ACHN (cell line): ENCODE measurements around the gene SNRK.

Experiments used
- DNase-seq: peaks from one replicate; pipeline ENCODE4 v3.0.0-alpha.2; 2015
- in situ Hi-C: cut with HindIII; loops from 2 replicates; pipeline ENCODE4 v1.10.0; 2017; ENCODE audit warnings: low sequenced_read_pairs, low pct_ligation_motif_present, low pct_unique_long_range_greater_than_20kb

Gene SNRK

GRCh38 chr3:43296565-43296964, 10.2 kb downstream of the SNRK start:
- in situ Hi-C loops, result no loop called here
- no peak for DNase-seq

GRCh38 chr3:43298292-43298691, 12.0 kb downstream of the SNRK start:
- in situ Hi-C loops, result no loop called here
- no peak for DNase-seq

GRCh38 chr3:43298761-43299160, 12.4 kb downstream of the SNRK start:
- no peak for DNase-seq
- in situ Hi-C loops, result no loop called here

- in situ Hi-C loops, result no loop called here
- DNase-seq, result no peak
Observed at GRCh38 chr3:43302116-43302880, 16.0 kb downstream of the SNRK start.

GRCh38 chr3:43304126-43304525, 17.8 kb downstream of the SNRK start:
- no peak for DNase-seq
- in situ Hi-C loops, result no loop called here

DNA sequence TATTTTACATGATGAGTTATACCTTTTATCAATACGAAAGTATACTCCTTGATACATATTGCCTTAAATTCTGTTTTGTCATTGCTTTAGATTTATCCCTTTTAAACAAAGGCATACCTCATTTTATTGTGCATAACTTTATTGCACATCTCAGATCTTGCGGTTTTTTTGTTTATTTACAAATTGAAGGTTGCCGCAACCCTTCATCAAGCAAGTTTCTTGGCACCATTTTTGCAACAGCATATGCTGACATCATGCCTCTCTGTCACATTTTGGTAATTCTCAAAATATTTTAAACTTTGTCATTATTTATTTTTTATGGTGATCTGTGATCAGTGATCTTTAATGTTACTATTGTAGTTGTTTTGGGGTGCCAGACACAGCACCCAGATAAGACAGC, 20.9 kb downstream of the SNRK start:
- in situ Hi-C loops, result no loop called here
- no peak for DNase-seq

GRCh38 chr3:43307649-43308048, 21.3 kb downstream of the SNRK start:
- in situ Hi-C loops, result no loop called here
- no peak for DNase-seq

DNA sequence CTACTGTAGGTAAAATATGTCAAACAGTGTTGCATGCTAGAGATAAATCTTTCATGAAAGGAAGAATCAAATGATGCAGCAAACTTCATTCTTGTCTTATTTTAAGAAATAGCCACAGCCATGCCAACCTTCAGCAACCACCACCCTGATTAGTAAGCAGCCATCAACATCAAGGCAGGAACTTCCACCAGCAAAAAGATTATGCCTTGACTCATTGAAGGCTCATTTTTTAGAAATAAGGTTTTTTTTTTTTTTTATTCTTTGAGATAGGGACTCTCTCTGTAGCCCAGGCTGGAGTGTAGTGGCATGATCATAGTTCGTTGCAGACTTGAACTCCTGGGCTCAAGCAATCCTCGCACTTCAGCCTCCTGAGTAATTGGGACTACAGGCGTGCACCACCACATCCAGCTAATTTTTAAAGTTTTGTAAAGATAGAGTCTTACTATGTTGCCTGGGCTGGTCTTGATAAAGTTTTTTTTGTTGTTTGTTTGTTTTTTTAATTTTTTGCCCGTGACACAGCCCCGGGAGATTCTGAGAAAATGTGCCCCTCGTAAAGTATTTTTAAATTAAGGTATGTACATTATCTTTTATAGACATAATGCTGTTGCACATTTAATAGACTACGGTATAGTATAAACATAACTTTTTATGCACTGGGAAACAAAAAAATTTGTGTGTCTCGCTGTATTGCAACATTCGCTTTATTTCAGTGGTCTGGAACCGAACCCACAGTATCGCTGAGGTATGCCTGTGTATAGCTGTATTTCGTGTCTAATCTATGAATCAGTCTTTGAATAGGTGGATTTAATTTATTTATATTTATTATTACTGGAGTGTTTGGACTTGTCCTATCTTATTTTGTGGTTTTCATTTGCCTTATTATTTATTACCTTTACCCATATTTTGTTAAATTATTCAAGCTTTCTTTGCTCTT, 23.3 kb downstream of the SNRK start:
- DNase-seq, result no peak
- in situ Hi-C loops, result no loop called here

DNA sequence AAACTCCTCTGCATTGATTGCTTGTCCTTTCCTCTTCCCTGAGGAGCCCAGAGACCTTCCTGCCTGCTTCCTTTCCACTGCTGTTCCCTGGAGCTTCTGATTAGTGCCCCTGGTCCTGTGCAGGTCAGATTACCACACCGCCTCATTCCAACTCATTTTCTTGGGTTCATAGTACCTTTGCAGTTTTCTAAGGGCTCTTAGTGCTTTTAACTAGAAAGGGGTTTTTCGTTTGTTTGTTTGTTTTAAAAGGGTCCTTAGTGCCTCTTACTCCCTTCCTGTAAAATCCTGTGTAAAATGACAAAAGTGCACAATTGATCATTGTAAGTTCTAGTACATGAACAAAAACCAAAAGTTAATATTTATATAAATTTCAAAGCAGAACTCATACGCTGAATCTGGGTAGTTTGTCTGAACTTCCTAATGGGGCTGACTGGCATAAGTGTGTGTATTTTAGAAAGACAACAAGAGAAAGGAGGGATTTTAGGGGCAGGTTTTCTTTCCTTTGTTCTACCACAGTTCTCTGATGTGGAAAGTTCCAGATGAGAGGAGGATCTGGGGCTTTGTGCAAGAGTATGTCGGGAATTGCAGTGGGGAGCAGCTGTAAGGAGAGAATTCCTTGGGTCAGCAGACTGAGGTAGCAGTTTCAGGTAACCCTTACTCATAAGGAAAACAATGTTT, 30.6 kb downstream of the SNRK start:
- in situ Hi-C loops, result no loop called here
- no peak for DNase-seq

DNA sequence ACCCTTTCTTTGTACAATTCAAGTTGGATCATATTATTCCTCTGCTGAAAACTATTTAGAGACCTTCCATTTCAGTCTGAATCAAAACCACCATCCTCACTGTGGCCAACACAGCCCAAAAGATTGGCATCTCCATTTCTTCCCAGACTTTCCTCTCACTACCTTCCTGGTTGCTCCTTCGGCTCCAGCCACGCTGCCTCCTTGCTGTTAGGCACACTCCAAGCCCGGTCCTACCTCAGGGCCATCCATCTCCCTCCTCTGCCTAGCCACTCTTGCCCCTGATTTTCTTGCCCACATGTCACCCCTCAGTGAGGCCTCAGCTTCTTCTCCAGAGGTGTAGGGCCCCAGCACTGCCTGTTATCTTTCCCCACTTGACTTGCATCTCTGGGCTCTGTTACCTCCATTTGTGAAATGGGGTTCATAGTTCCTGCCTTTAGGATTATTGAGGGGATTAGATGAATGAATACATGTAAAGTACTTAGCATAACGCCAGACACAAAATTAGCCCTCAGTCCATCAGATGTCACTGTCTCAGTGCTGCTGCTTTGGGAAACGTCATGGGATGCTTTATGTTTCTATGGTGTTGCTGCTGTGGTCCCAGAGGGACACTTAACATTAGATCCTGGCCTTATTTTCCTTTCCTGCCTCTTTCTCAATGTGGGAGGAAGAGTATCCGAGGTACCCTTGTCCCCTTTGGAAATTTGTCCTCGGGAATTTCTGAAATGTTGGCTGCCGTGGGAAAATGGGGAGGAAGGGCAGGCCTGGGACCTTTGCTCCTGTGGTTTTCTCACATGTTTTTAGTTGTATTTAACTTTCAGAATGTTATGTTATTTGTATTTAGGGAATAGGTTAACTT, 31.3 kb downstream of the SNRK start:
- in situ Hi-C loops, result no loop called here
- DNase-seq, result no peak

DNA sequence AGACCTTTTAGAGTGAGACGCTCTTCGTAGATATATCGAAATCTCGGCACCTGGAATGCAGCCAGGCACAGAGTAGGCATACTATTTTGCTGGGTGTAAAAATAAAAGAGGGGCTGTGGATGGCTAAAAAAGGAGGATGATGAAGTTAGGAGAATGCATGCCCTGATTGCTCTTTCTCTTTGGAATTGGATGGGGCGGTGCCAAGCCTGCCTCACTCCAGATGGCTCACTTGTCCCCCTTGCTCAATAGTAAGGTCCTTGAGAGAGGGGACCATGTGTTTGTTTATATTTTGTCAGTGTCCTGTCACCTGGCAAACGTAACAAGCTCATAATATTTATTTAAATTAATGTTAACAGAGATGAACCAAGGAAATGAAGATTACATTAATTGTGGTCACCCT, 33.0 kb downstream of the SNRK start:
- in situ Hi-C loops, result no loop called here

GRCh38 chr3:43319794-43320193, 33.5 kb downstream of the SNRK start:
- in situ Hi-C loops, result no loop called here
- DNase-seq, result no peak

More for the DNA sequence above, 33.0 kb downstream of the SNRK start:
- DNase-seq, result no peak

DNA sequence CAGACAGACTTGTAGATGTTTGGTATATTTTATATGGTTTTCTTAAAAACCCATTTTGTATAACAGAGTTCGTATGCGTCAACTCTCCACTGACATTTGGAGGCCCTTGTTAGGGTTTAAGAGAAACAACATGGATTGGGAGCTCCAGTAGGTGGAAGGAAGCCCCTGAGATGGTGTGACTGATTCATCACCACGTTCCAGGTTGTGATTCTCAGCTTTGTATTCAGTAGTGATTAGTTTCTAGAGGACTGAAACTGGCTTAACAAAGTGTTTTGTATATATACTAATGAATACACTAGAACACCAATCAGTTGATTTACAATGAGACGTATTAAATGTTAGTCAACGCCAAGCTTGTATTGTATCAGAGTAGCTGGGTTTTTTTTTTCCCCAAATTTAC, 33.9 kb downstream of the SNRK start:
- no peak for DNase-seq
- in situ Hi-C loops, result no loop called here

- in situ Hi-C loops, result no loop called here
- no peak for DNase-seq
Observed at GRCh38 chr3:43323541-43323940, 37.2 kb downstream of the SNRK start.

DNA sequence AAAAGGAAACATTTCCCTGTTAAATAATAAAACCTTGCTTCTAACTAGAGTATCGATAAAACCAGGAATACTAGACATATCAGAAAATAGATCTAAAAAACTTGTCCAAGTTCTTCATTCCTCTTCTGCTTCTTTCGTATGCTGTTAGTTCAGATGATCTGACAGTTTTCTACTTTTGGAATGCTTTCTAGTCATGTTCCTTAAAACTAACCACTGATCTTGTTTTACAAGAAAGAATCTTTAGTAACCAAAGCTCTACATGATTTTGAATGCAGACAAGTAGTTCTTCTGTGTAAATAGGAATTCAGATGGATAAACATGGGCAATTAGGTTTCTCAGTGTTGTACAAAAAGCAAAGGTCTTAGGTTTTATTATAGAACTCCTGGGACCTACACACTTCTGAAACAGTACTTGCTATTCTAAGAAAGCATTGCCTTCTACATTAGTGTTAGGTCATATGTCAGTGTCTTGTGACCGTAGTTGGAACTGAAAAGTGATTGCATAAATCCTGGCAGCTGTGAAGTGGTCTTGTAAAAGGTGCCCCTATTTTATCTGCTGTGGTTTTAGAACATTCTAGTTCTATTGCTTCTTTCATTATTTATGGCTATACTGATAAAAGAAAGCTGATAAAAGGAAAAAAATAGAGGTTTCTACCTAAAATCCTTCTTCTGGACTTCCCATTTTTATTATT, 40.7 kb downstream of the SNRK start:
- DNase-seq, result no peak
- in situ Hi-C loops, result no loop called here

DNA sequence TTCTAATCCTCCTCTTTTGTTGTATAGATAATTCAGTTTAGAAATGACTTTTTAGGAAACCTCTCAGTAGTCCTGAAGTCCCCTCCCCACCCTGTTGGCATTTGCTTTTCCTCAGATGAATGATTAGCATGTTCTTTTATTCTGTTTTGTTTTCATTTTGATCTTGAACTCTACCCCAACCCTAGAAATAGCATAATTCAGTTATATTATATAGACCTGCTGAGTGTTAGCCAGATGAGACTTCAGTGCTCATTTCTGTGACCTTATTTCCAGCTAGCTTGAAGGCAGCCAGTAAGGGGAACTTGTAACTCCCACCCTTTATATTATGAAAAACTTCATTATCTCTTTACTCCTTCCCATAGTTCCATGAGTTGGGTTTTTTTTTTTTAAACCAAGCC, 41.2 kb downstream of the SNRK start:
- no peak for DNase-seq
- in situ Hi-C loops, result no loop called here

- DNase-seq, result no peak
- in situ Hi-C loops, result no loop called here
Observed at GRCh38 chr3:43328653-43329052, 42.3 kb downstream of the SNRK start.

DNA sequence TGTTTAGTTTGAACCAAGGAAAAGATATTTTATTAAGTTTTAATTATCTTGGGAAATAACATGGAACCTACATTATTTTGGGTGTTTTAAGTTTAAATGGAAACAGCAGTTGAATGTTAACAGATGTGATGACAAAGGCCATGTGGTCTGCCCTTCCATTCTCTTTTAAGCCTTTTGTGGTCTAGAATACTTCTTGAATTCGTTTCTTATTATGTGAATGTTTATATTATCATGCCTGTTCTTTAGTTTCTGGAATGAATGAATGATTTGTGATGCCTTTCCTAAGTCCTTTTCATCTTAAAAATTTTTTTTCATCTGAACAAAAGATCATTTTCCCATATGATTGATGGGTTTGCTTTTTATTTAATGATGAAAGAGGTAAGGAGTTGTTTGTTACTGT, 44.6 kb downstream of the SNRK start:
- DNase-seq, result no peak
- in situ Hi-C loops, result no loop called here
